ENCODE results near the gene TMEM260.

TMEM260 gene

GRCh38 chr14:56579345-56580220 lies at the start of gene TMEM260:
Gene TMEM260, plus strand, starts transcription at chr14:56579798. Its CDS starts 117 bp downstream, at chr14:56579915.
- TF ChIP-seq, protein P1, sequence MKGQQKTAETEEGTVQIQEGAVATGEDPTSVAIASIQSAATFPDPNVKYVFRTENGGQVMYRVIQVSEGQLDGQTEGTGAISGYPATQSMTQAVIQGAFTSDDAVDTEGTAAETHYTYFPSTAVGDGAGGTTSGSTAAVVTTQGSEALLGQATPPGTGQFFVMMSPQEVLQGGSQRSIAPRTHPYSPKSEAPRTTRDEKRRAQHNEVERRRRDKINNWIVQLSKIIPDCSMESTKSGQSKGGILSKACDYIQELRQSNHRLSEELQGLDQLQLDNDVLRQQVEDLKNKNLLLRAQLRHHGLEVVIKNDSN (IDR thresholded peaks at IDR 0.05) = no peak
- TF ChIP-seq EP300 (IDR thresholded peaks at IDR 0.05; ENCODE audit: borderline replicate concordance) (peak; percentile 54; the same call in 1 of the 2 replicates), ZBTB7A (IDR thresholded peaks at IDR 0.05; ENCODE audit: low read depth) (no peak), TAF1 (IDR thresholded peaks at IDR 0.05; ENCODE audit: low read depth) (peak; percentile 92), NFIC (IDR thresholded peaks at IDR 0.05) (no peak), RAD21 (IDR thresholded peaks at IDR 0.05; ENCODE audit: low read depth) (peak; percentile 32; the same call in 1 of the 2 replicates), CREB1 (IDR thresholded peaks at IDR 0.05; ENCODE audit: low read depth) (no peak), CEBPB (IDR thresholded peaks at IDR 0.05) (no peak), TCF12 (IDR thresholded peaks at IDR 0.05; ENCODE audit: low read depth) (0 out of 2 replicates have a peak, but pooled peaks have one; percentile 21), TEAD4 (IDR thresholded peaks at IDR 0.05) (peak; percentile 29; the same call in 1 of the 2 replicates), FOXM1 (IDR thresholded peaks at IDR 0.05; ENCODE audit: borderline replicate concordance, low read depth) (no peak), YY1 (IDR thresholded peaks at IDR 0.05; ENCODE audit: low read depth) (0 out of 2 replicates have a peak, but pooled peaks have one; percentile 8), REST (IDR thresholded peaks at IDR 0.05; ENCODE audit: low read depth) (no peak), EGR1 (IDR thresholded peaks at IDR 0.05) (no peak)
- TF ChIP-seq, protein P2, sequence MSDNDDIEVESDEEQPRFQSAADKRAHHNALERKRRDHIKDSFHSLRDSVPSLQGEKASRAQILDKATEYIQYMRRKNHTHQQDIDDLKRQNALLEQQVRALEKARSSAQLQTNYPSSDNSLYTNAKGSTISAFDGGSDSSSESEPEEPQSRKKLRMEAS (IDR thresholded peaks at IDR 0.05) = no peak

GRCh38 chr14:56532546-56532945 lies 47.1 kb upstream of the TMEM260 start:
- TF ChIP-seq RAD21 (IDR thresholded peaks at IDR 0.05; ENCODE audit: low read depth) (no peak), REST (IDR thresholded peaks at IDR 0.05; ENCODE audit: low read depth) (no peak), TEAD4 (IDR thresholded peaks at IDR 0.05) (no peak), EP300 (IDR thresholded peaks at IDR 0.05; ENCODE audit: borderline replicate concordance) (no peak), NFIC (IDR thresholded peaks at IDR 0.05) (no peak), YY1 (IDR thresholded peaks at IDR 0.05; ENCODE audit: low read depth) (no peak), EGR1 (IDR thresholded peaks at IDR 0.05) (no peak), TAF1 (IDR thresholded peaks at IDR 0.05; ENCODE audit: low read depth) (no peak), CEBPB (IDR thresholded peaks at IDR 0.05) (no peak), ZBTB7A (IDR thresholded peaks at IDR 0.05; ENCODE audit: low read depth) (no peak)
- TF ChIP-seq, protein P2 (IDR thresholded peaks at IDR 0.05) = no peak
- TF ChIP-seq, protein P1 (IDR thresholded peaks at IDR 0.05) = no peak

DNA sequence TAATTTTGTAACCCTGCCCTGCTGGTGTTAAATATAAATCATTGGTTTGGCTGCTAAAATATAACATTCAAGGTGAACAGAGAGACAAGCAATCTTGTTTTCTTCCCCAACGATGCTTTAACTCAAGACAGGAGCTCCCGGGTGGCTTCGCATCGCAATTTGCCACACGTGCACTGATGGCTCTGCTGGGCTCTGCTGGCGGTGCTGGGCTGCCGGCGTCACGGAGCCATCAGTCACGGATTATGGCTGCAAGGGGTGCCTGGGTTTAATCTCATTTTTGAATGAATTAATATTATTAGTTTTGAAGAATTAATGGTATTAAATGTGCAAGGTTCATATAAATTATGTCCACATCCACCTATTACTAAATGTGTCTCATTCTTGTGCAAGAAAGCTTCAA lies 44.9 kb upstream of the TMEM260 start:
- TF ChIP-seq TCF12 (IDR thresholded peaks at IDR 0.05; ENCODE audit: low read depth) (no peak), TEAD4 (IDR thresholded peaks at IDR 0.05) (no peak), RAD21 (IDR thresholded peaks at IDR 0.05; ENCODE audit: low read depth) (no peak), REST (IDR thresholded peaks at IDR 0.05; ENCODE audit: low read depth) (no peak), EGR1 (IDR thresholded peaks at IDR 0.05) (no peak), NFIC (IDR thresholded peaks at IDR 0.05) (no peak), CREB1 (IDR thresholded peaks at IDR 0.05; ENCODE audit: low read depth) (no peak), TAF1 (IDR thresholded peaks at IDR 0.05; ENCODE audit: low read depth) (no peak), ZBTB7A (IDR thresholded peaks at IDR 0.05; ENCODE audit: low read depth) (no peak), FOXM1 (IDR thresholded peaks at IDR 0.05; ENCODE audit: borderline replicate concordance, low read depth) (no peak), YY1 (IDR thresholded peaks at IDR 0.05; ENCODE audit: low read depth) (no peak), CEBPB (IDR thresholded peaks at IDR 0.05) (no peak), EP300 (IDR thresholded peaks at IDR 0.05; ENCODE audit: borderline replicate concordance) (no peak)
- TF ChIP-seq, protein P1 (IDR thresholded peaks at IDR 0.05) = no peak
- TF ChIP-seq, protein P2 (IDR thresholded peaks at IDR 0.05) = no peak

Measured in Ishikawa (cell line).